Astrocyte (in vitro differentiated cells and primary cell): ENCODE results near the gene CCR2. TPM values are rescaled to one million over a fixed set of nuclear protein-coding genes. Genes with fewer than 3 reads are reported as not detected.
A peak's percentile ranks its signal among the peaks of the same experiment; 100 is the strongest.

ENCODE experiments used
- DNase-seq: peaks from one replicate; pipeline ENCODE4 v3.0.0-alpha.2; 2010; ENCODE audit warnings: low read depth
- FAIRE-seq: peaks from 2 replicates; lab custom pipeline; 2011; peaks lifted over from hg19 to GRCh38; lab: Jason Lieb, UNC
- H2AFZ ChIP-seq: 2 replicates; pipeline ENCODE4 v1.6.0; 2012; ENCODE audit warnings: low read depth, low read length, inconsistent platforms
- H3K27ac ChIP-seq: 2 replicates; pipeline ENCODE4 v1.5.1; 2011; ENCODE audit warnings: low read depth, low read length, inconsistent platforms
- H3K27me3 ChIP-seq: 2 replicates; pipeline ENCODE4 v1.6.0; 2011; ENCODE audit warnings: low read length, inconsistent platforms; ENCODE audit not compliant: insufficient read depth
- H3K36me3 ChIP-seq: 2 replicates; pipeline ENCODE4 v1.5.1; 2011; ENCODE audit warnings: low read length, inconsistent platforms; ENCODE audit not compliant: insufficient read depth
- H3K4me1 ChIP-seq: 2 replicates; pipeline ENCODE4 v1.5.1; 2011; ENCODE audit warnings: low read length, inconsistent platforms; ENCODE audit not compliant: insufficient read depth
- H3K4me2 ChIP-seq: 2 replicates; pipeline ENCODE4 v1.6.0; 2012; ENCODE audit warnings: low read length, inconsistent platforms
- H3K4me3 ChIP-seq: 2 replicates; pipeline ENCODE4 v1.5.1; 2011; ENCODE audit warnings: low read depth, mild to moderate bottlenecking, low read length, inconsistent platforms; ENCODE audit not compliant: insufficient read depth
- H3K79me2 ChIP-seq: 2 replicates; pipeline ENCODE4 v1.6.0; 2012; ENCODE audit warnings: mild to moderate bottlenecking, low read length, inconsistent platforms; ENCODE audit not compliant: insufficient read depth
- H3K9ac ChIP-seq: 2 replicates; pipeline ENCODE4 v1.6.0; 2012; ENCODE audit warnings: mild to moderate bottlenecking, low read length, inconsistent platforms
- H3K9me3 ChIP-seq: 2 replicates; pipeline ENCODE4 v1.5.1; 2012; ENCODE audit warnings: low read depth, mild to moderate bottlenecking, low read length, inconsistent platforms; ENCODE audit not compliant: insufficient read depth
- H4K20me1 ChIP-seq: 2 replicates; pipeline ENCODE4 v1.6.0; 2012; ENCODE audit warnings: low read length, inconsistent platforms; ENCODE audit not compliant: insufficient read depth
- H3K27ac Mint-ChIP-seq: one replicate; pipeline ENCODE4 v1.8.0; 2021; ENCODE audit warnings: mild to moderate bottlenecking, mixed read lengths; ENCODE audit not compliant: unreplicated experiment
- H3K27me3 Mint-ChIP-seq: one replicate; pipeline ENCODE4 v1.8.0; 2021; ENCODE audit warnings: low read depth, mixed read lengths; ENCODE audit not compliant: unreplicated experiment
- H3K36me3 Mint-ChIP-seq: one replicate; pipeline ENCODE4 v1.8.0; 2021; ENCODE audit warnings: low read depth, mixed read lengths; ENCODE audit not compliant: unreplicated experiment
- H3K4me1 Mint-ChIP-seq: one replicate; pipeline ENCODE4 v1.8.0; 2021; ENCODE audit warnings: low read depth, mixed read lengths; ENCODE audit not compliant: unreplicated experiment
- H3K4me3 Mint-ChIP-seq: one replicate; pipeline ENCODE4 v1.8.0; 2021; ENCODE audit warnings: mild to moderate bottlenecking, moderate library complexity, mixed read lengths; ENCODE audit not compliant: unreplicated experiment
- H3K9me3 Mint-ChIP-seq: one replicate; pipeline ENCODE4 v1.8.0; 2021; ENCODE audit warnings: mild to moderate bottlenecking, mixed read lengths; ENCODE audit not compliant: unreplicated experiment
- EZH2 ChIP-seq: IDR thresholded peaks from 2 replicates; pipeline ENCODE4 v1.6.1; 2012; ENCODE audit warnings: mild to moderate bottlenecking, low read length, inconsistent platforms; ENCODE audit not compliant: insufficient read depth
- total RNA-seq: library from RNA; stranded (reverse); gene quantifications from 2 replicates; pipeline ENCODE4 v1.2.1, GENCODE V29; 2021
- TF ChIP-seq, protein P1 (sequence below): IDR thresholded peaks from 2 replicates; pipeline ENCODE4 v1.5.1; 2011; ENCODE audit warnings: low read depth, mild to moderate bottlenecking, inconsistent platforms, low read length, moderate library complexity; ENCODE audit not compliant: insufficient read depth

CCR2 gene
- total RNA-seq, 1 donor from 2014 or later, result not detected

DNA sequence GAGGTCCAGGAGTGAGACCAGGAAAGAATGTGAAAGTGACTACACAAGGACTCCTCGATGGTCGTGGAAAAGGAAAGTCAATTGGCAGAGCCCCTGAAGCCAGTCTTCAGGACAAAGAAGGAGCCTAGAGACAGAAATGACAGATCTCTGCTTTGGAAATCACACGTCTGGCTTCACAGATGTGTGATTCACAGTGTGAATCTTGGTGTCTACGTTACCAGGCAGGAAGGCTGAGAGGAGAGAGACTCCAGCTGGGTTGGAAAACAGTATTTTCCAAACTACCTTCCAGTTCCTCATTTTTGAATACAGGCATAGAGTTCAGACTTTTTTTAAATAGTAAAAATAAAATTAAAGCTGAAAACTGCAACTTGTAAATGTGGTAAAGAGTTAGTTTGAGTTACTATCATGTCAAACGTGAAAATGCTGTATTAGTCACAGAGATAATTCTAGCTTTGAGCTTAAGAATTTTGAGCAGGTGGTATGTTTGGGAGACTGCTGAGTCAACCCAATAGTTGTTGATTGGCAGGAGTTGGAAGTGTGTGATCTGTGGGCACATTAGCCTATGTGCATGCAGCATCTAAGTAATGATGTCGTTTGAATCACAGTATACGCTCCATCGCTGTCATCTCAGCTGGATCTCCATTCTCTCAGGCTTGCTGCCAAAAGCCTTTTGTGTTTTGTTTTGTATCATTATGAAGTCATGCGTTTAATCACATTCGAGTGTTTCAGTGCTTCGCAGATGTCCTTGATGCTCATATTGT lies 6.0 kb downstream of the CCR2 start:
- no peak overlapping the region for H2AFZ ChIP-seq
- Mint-ChIP-seq H3K27ac (peak overlapping the region; percentile 93), H3K36me3 (no peaks in the 10 kb centered on the region), H3K9me3 (peaks cover 2% of the 10 kb centered on the region), H3K4me1 (peaks cover 19% of the 10 kb centered on the region), H3K27me3 (peaks cover 18% of the 10 kb centered on the region), H3K4me3 (no peak overlapping the region)
- no peaks in the 10 kb centered on the region for H3K79me2 ChIP-seq
- H3K4me1 ChIP-seq, result peaks cover 2% of the 10 kb centered on the region
- FAIRE-seq, result no peak
- H3K36me3 ChIP-seq, result no peaks in the 10 kb centered on the region
- peaks cover 28% of the 10 kb centered on the region for H3K27me3 ChIP-seq
- no peaks in the 10 kb centered on the region for H4K20me1 ChIP-seq
- peak; percentile 28 for DNase-seq
- no peak overlapping the region for H3K27ac ChIP-seq
- H3K4me3 ChIP-seq, result no peak overlapping the region
- H3K4me2 ChIP-seq, result no peak overlapping the region
- no peak overlapping the region for H3K9ac ChIP-seq
- TF ChIP-seq EZH2, result no peak
- TF ChIP-seq, protein P1, sequence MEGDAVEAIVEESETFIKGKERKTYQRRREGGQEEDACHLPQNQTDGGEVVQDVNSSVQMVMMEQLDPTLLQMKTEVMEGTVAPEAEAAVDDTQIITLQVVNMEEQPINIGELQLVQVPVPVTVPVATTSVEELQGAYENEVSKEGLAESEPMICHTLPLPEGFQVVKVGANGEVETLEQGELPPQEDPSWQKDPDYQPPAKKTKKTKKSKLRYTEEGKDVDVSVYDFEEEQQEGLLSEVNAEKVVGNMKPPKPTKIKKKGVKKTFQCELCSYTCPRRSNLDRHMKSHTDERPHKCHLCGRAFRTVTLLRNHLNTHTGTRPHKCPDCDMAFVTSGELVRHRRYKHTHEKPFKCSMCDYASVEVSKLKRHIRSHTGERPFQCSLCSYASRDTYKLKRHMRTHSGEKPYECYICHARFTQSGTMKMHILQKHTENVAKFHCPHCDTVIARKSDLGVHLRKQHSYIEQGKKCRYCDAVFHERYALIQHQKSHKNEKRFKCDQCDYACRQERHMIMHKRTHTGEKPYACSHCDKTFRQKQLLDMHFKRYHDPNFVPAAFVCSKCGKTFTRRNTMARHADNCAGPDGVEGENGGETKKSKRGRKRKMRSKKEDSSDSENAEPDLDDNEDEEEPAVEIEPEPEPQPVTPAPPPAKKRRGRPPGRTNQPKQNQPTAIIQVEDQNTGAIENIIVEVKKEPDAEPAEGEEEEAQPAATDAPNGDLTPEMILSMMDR, result no peak
- H3K9me3 ChIP-seq, result no peaks in the 10 kb centered on the region

DNA sequence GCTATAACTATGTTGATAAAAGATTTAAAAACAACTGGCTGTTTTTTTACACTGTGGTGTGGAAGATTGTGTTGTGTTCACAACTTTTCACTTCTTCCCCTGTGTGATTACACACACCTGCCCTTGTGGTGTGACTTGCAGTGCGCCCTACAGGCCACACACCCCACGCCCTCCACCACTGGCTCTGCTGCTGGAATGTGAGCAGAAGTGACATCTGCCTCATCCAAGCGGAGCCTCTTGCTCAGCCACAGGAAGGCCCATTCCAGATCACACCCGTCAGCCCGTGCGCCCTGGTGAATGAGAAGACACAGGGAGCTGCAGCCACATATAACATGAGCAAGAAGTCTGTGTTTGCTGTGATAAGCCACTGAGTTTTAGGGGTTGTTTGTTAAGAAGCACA lies 7.0 kb downstream of the CCR2 start:
- Histone ChIP-seq H4K20me1 (no peaks in the 10 kb centered on the region), H3K4me1 (peaks cover 2% of the 10 kb centered on the region), H3K9ac (no peak overlapping the region), H3K9me3 (no peaks in the 10 kb centered on the region), H3K27ac (no peak overlapping the region), H3K4me2 (no peak overlapping the region), H3K4me3 (no peak overlapping the region), H3K27me3 (peaks cover 27% of the 10 kb centered on the region), H3K36me3 (no peaks in the 10 kb centered on the region), H2AFZ (no peak overlapping the region), H3K79me2 (no peaks in the 10 kb centered on the region)
- Mint-ChIP-seq H3K4me3 (no peak overlapping the region), H3K27me3 (peaks cover 14% of the 10 kb centered on the region), H3K27ac (peak overlapping the region; percentile 59), H3K4me1 (peaks cover 19% of the 10 kb centered on the region), H3K36me3 (no peaks in the 10 kb centered on the region), H3K9me3 (peaks cover 2% of the 10 kb centered on the region)
- FAIRE-seq (no peak), DNase-seq (no peak)
- no peak for TF ChIP-seq EZH2
- TF ChIP-seq, protein P1, result no peak
